Ectodermal cell (in vitro differentiated cells): ENCODE results near the gene CSHL1.

Source experiments
- H3K27ac ChIP-seq: 2 replicates; pipeline ENCODE4 v1.7.0; 2013; ENCODE audit warnings: mild to moderate bottlenecking, low read depth, low read length; ENCODE audit not compliant: insufficient read depth, poor library complexity, severe bottlenecking
- H3K27me3 ChIP-seq: 2 replicates; pipeline ENCODE4 v1.7.0; 2013; ENCODE audit warnings: mild to moderate bottlenecking, low read length; ENCODE audit not compliant: insufficient read depth, control insufficient read depth, poor library complexity, severe bottlenecking
- H3K36me3 ChIP-seq: one replicate; pipeline ENCODE4 v1.7.0; 2013; ENCODE audit warnings: low read length; ENCODE audit not compliant: control insufficient read depth, insufficient read depth
- H3K4me1 ChIP-seq: one replicate; pipeline ENCODE4 v1.7.0; 2013; ENCODE audit warnings: low read length; ENCODE audit not compliant: control insufficient read depth, insufficient read depth
- H3K4me3 ChIP-seq: 2 replicates; pipeline ENCODE4 v1.7.0; 2013; ENCODE audit warnings: low read depth, low read length, control low read depth; ENCODE audit not compliant: insufficient read depth
- H3K9me3 ChIP-seq: 2 replicates; pipeline ENCODE4 v1.7.0; 2013; ENCODE audit warnings: mild to moderate bottlenecking, low read length, moderate library complexity; ENCODE audit not compliant: control insufficient read depth
- WGBS, 2 experiments: methylation state at CpG; one replicate each; pipeline ENCODE4 v1.1.7; 2013; ENCODE audit warnings: missing lambda C conversion rate in 2 of 2; 5-methylcytosine and 5-hydroxymethylcytosine counted together

The CSHL1 gene

DNA sequence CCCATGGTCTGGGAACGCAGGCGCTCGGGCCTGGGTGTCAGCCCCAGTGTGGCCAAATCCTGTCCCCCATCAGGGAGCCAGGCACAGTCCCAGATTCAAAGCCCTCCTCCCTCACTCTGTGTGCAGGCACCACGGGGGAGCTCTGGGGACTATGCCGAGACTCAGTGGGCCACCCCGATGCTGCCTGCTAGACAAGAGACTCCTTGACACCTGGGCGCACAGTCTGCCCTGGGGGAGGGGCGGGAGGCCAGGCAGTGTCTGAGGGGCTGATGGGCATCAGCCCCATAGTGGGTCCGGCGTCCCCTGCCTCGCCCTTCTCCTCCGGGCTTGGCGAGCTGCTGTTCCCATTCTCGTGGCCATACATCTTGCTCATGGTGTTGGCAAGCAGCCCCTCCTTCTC is 29.5 kb upstream of the CSHL1 start:
- no peak overlapping the region for H3K27ac ChIP-seq
- no peak overlapping the region for H3K4me3 ChIP-seq
- no peaks in the 10 kb centered on the region for H3K27me3 ChIP-seq
- H3K4me1 ChIP-seq = peaks cover 12% of the 10 kb centered on the region
- H3K9me3 ChIP-seq = no peaks in the 10 kb centered on the region
- no peaks in the 10 kb centered on the region for H3K36me3 ChIP-seq
- 92 to 94% methylated on average over 14 of the region's 14 CpGs for WGBS, 2 experiments

DNA sequence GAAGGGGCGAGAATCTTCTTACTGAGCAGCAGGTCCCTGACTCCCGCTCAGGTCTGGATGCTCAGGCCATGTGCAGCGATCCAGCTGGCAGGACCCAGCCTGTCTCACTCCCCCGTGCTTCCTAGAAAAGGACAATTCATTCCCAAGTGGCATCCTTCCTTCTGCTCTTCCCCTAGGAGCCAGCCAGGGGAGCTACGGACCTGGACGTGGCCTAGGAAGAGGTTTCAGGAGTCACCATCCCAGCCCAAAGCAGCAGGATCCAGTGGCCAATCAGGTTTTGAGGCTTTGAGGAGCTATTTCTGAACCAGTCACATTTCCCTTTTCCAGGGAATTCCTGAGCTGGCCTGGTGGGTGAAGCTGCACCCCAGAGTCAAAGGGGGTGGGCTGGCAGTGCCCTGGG is 28.8 kb upstream of the CSHL1 start:
- H3K9me3 ChIP-seq = no peaks in the 10 kb centered on the region
- no peak overlapping the region for H3K27ac ChIP-seq
- H3K36me3 ChIP-seq = no peaks in the 10 kb centered on the region
- WGBS, 2 experiments = 83 to 84% methylated on average over 6 of the region's 6 CpGs
- H3K4me1 ChIP-seq = peaks cover 12% of the 10 kb centered on the region
- H3K27me3 ChIP-seq = no peaks in the 10 kb centered on the region
- no peak overlapping the region for H3K4me3 ChIP-seq

DNA sequence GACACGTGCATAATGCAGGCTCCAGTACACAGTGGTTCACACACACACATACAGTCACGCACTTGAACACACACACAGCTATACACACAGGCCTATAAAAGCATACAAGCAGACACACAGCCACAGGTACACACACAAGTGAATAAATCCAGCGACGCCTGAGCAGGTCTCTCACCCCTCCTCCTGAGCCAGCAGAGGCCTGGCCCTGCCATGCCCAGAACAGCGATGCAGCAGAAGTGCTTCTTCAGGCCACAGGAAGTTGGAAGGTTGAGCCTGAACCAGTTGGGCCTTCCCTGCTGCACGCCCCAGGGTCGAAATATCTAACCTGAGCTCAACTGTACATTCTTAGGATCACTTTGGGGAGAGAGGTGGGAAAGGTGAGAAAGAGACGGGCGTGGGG is 28.3 kb upstream of the CSHL1 start:
- no peaks in the 10 kb centered on the region for H3K27me3 ChIP-seq
- H3K36me3 ChIP-seq = no peaks in the 10 kb centered on the region
- no peak overlapping the region for H3K4me3 ChIP-seq
- peaks cover 12% of the 10 kb centered on the region for H3K4me1 ChIP-seq
- 94 to 96% methylated on average over 9 of the region's 9 CpGs for WGBS, 2 experiments
- H3K9me3 ChIP-seq = no peaks in the 10 kb centered on the region
- no peak overlapping the region for H3K27ac ChIP-seq

DNA sequence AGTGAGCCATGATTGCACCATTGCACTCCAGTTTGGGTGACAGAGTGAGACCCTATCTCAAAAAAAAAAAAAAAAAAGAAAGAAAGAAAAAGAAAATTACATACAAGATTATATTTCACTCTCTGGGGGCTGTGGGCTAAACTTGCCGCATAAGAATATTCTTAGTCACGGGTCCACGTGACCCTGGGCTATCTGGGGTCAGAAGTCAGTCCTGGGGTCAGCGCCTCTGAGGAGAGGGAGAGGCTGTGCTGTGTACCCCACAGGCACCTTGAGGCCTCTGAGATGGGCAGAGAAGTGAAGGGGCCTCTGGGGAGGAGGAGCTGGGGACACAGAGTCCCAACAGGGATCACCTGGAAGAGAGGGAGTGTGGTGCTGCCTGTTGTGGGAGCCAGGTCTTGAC is 26.9 kb upstream of the CSHL1 start:
- H3K36me3 ChIP-seq = no peaks in the 10 kb centered on the region
- H3K4me3 ChIP-seq = no peak overlapping the region
- no peaks in the 10 kb centered on the region for H3K27me3 ChIP-seq
- no peak overlapping the region for H3K27ac ChIP-seq
- WGBS, 2 experiments = 92 to 93% methylated on average over 4 of the region's 4 CpGs
- H3K9me3 ChIP-seq = no peaks in the 10 kb centered on the region
- peaks cover 12% of the 10 kb centered on the region for H3K4me1 ChIP-seq

DNA sequence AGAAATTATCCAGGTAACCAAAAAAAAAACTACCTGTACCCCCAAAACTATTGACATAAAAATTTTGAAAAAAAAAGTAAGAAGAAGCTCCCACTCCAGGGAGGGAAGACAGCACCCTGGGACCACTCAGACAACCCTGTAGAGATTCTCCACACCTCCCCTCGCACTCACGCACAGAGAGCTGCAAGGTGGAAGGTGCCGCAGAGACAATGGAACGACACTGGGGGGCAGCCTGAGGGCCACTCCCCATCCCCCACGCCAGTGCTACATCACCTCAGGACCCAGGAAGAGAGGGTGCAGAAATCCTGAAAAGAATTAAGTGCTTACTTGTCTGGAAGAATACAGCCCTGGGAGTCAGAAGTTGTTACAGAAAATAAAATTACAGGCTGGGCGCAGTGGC is 26.3 kb upstream of the CSHL1 start:
- 84 to 89% methylated on average over 6 of the region's 6 CpGs for WGBS, 2 experiments
- Histone ChIP-seq H3K4me1 (peaks cover 12% of the 10 kb centered on the region), H3K9me3 (no peaks in the 10 kb centered on the region), H3K27ac (no peak overlapping the region), H3K4me3 (no peak overlapping the region), H3K27me3 (no peaks in the 10 kb centered on the region), H3K36me3 (no peaks in the 10 kb centered on the region)

DNA sequence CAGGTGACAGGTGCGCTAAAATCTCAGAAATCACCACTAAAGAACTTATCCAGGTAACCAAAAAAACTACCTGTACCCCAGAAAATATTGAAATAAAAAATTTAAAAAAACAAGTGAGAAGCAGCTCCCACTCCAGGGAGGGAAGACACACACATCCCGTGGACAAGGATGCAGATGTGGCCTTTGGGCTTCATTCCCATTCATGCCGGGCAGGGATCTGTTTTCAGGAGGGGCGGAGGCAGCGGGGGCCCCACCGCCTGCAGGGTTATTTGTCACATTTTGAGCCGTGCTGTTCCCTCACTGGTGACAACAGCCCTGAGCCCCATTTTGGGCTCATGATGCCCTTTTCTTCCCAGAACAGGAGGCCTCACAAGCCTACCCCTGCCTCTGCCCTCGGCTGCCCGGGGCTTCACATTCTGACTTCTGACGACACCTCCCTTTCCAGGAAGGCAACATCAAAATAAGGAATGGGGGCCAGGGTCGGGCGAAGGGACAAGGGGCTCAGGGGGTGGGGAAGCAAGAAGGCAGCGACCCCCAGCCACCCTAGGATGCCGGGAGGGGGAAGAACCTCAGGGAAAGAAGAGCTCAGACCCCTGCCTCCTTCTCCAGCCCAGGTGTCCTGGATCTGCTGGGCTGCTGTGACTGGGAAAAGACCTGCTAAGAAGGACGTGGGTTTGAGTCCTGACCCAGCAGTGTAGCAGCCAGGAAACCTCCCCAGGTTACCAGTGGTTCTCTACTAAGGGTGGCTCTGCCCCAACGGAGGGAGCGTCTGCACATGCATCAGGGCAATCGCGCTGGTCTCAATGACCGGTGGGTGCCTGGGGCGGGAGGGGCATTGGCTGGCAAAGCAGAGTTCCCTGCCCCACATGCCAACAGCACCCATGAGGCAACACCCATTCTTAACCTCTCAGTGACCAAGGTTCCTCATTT is 23.4 kb upstream of the CSHL1 start:
- H3K27ac ChIP-seq = no peak overlapping the region
- WGBS, 2 experiments = 91% methylated on average over 20 to 21 of the region's 21 CpGs
- H3K27me3 ChIP-seq = no peaks in the 10 kb centered on the region
- H3K9me3 ChIP-seq = no peaks in the 10 kb centered on the region
- H3K36me3 ChIP-seq = no peaks in the 10 kb centered on the region
- no peak overlapping the region for H3K4me3 ChIP-seq
- peaks cover 15% of the 10 kb centered on the region for H3K4me1 ChIP-seq

DNA sequence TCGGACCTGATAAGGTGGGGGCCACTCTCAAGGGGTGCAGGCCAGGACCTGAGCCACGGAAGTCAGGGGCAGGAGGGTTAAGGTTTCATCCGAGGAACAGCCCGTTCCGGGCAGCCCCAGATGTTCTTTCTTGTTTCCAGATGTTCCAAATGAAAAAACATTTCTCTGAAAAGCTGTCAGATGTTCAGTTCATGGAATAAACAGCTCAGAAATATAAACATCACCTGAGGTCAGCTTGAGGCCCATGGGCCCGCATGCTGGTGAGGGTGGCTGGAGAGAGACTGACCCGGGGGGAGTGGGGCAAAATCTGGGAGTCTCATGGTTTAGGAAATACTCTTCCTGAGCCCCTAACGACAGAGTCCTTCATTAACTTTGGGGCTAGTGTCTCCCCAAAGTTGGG is 22.5 kb upstream of the CSHL1 start:
- 96 to 97% methylated on average over 8 of the region's 8 CpGs for WGBS, 2 experiments

DNA sequence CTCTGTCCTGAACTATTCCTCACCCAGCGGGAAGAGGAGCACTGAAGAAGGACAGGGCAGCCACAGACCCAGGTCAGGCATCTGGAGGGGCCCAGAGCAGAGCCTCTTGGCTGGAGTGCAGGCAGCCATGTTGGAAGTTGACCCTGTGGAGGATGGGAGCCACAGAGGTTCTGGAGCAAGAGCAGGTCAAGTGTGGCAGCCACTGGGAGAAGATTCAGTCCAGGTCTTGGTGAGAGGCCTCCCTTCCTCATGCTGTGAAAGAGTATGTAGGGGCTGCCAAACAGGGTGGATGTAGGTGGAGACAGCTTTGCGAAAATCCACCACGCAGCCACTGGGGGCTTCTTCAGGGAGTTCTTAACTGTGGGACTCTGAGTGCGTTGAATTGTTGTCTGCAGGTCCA is 21.7 kb upstream of the CSHL1 start:
- no peaks in the 10 kb centered on the region for H3K9me3 ChIP-seq
- no peak overlapping the region for H3K4me3 ChIP-seq
- H3K27ac ChIP-seq = no peak overlapping the region
- no peaks in the 10 kb centered on the region for H3K27me3 ChIP-seq
- WGBS, 2 experiments = 95% methylated on average over 4 of the region's 4 CpGs
- no peaks in the 10 kb centered on the region for H3K36me3 ChIP-seq
- H3K4me1 ChIP-seq = peaks cover 5% of the 10 kb centered on the region

More for the DNA sequence above, 22.5 kb upstream of the CSHL1 start:
- Histone ChIP-seq H3K9me3 (no peaks in the 10 kb centered on the region), H3K27ac (no peak overlapping the region), H3K4me3 (no peak overlapping the region), H3K36me3 (no peaks in the 10 kb centered on the region), H3K27me3 (no peaks in the 10 kb centered on the region), H3K4me1 (peaks cover 14% of the 10 kb centered on the region)

DNA sequence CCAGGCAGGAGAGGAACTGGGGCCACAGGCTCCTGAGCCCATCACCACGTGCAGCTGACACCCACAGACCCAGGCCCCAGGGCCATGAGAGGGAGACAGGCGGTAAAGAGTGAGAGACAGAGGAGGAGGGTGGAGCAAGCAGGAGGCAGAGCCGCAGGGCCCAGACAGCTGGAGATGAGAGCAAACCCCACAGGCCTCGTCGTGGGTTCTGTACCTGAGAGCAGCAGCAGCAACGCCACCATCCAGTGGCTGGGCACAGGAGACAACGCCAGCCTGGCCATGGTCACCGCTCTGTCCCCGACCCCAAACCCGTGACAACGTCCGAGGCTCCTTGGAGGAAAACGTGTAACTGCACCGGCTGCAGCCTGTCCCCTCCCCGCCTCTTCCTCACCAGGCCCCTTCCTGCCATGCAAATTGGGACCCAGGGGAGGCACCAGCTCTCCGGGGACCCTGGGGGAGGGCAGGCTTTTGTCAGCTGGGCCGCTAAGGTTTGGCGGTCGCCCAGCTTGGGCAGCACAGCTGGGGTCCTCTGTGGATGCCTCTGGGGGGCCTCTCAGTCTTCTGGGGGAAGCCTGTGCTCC is 21.0 kb upstream of the CSHL1 start, which contains the start of gene CD79B:
TSS of gene CD79B (minus strand) at position 351 of the 581 bp plus-strand sequence. CDS start at position 281, 70 bp downstream.
- Histone ChIP-seq H3K27me3 (no peaks in the 10 kb centered on the region), H3K27ac (no peak within 1 kb of the TSS), H3K36me3 (no peaks in the 10 kb centered on the region), H3K4me3 (no peak within 1 kb of the TSS), H3K9me3 (no peaks in the 10 kb centered on the region), H3K4me1 (peaks cover 3% of the 10 kb centered on the region)
- 74 to 77% methylated on average over 19 of the region's 19 CpGs for WGBS, 2 experiments

DNA sequence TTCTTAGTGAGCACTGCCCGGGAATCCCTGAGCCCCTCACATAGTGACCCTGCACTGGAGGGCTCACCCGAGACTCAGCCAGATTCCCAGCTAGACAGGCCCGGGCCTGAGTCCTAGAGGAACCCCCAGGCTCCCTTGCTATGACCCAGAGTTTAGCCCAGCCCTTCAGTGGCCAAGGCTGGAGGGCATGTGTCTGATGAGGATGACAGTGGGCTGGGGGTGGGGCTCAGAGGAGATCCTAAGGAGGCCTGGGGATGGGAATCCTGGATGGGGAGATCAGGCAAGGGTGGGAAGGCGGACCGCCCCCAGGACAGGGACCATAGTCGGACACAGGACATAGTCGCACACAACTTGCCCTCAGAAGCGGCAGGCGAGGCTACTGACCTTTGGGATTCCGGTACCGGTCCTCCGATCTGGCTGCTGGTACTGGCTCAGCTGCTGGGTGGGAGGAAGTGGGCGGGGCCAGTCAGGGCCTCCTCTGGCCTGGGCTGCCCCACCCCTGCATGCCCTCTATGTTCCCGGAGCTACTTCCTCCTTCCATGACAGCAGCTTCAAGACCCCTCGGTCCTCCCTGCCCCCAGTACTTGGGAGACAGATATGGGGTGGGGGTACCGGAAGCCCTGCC is 20.0 kb upstream of the CSHL1 start:
- no peaks in the 10 kb centered on the region for H3K27me3 ChIP-seq
- H3K4me1 ChIP-seq = peaks cover 3% of the 10 kb centered on the region
- H3K27ac ChIP-seq = no peak overlapping the region
- 72 to 78% methylated on average over 16 of the region's 16 CpGs for WGBS, 2 experiments
- no peaks in the 10 kb centered on the region for H3K9me3 ChIP-seq
- no peaks in the 10 kb centered on the region for H3K36me3 ChIP-seq
- H3K4me3 ChIP-seq = no peak overlapping the region
